Kidney (tissue), 14 donors: ENCODE results near the gene RABEP2. TPM values are rescaled to one million over a fixed set of nuclear protein-coding genes. Genes with fewer than 3 reads are reported as not detected.

Source experiments
- DNase-seq, 5 donors: peaks; one replicate each; pipeline ENCODE4 v3.0.0-alpha.2; 2013 to 2020
- FAIRE-seq: peaks from 2 replicates; lab custom pipeline; 2012; peaks lifted over from hg19 to GRCh38; lab: Jason Lieb, UNC
- H3K27ac ChIP-seq, 2 donors: one replicate each; pipeline ENCODE4 v1.7.0; 2013; ENCODE audit warnings: low read depth in 2 of 2, low read length in 2 of 2, inconsistent platforms in 1 of 2
- H3K27me3 ChIP-seq: one replicate; pipeline ENCODE4 v1.7.1; 2013; ENCODE audit warnings: low read length, inconsistent platforms; ENCODE audit not compliant: control insufficient read depth, insufficient read depth
- H3K36me3 ChIP-seq, 3 donors: one replicate each; pipeline versions ENCODE4 v1.7.0 to v1.7.1; 2013; ENCODE audit warnings: low read length in 3 of 3, control low read depth in 1 of 3, inconsistent platforms in 1 of 3; ENCODE audit not compliant: insufficient read depth in 3 of 3, control insufficient read depth in 2 of 3
- H3K4me1 ChIP-seq, 3 donors: one replicate each; pipeline versions ENCODE4 v1.7.0 to v1.7.1; 2013; ENCODE audit warnings: low read length in 3 of 3, inconsistent platforms in 1 of 3, low read depth in 1 of 3; ENCODE audit not compliant: control insufficient read depth in 2 of 3, insufficient read depth in 2 of 3
- H3K4me3 ChIP-seq, 3 donors: one replicate each; pipeline versions ENCODE4 v1.7.0 to v1.8.1; 2013; ENCODE audit warnings: low read length in 3 of 3, control low read depth in 1 of 3, inconsistent platforms in 1 of 3
- H3K9ac ChIP-seq, 3 donors: one replicate each; pipeline versions ENCODE4 v1.7.0 to v1.7.1; 2013; ENCODE audit warnings: low read length in 3 of 3, control low read depth in 1 of 3, inconsistent platforms in 1 of 3
- H3K9me3 ChIP-seq, 3 donors: one replicate each; pipeline versions ENCODE4 v1.7.0 to v1.7.1; 2013; ENCODE audit warnings: low read length in 3 of 3, control low read depth in 1 of 3, inconsistent platforms in 1 of 3; ENCODE audit not compliant: control insufficient read depth in 2 of 3, insufficient read depth in 1 of 3
- CTCF ChIP-seq: IDR thresholded peaks from 3 replicates; pipeline ENCODE4 v1.5.1; 2012; ENCODE audit warnings: mild to moderate bottlenecking, moderate library complexity, borderline replicate concordance; ENCODE audit not compliant: insufficient read depth; ENCODE audit errors: extremely low read depth
- intact Hi-C: fragments of 100-400 bp; cut with DNase I; formaldehyde crosslinking; loops from one replicate; pipeline ENCODE4 v1.11.1; 2022
- polyA plus RNA-seq: library from polyadenylated mRNA; stranded (reverse); fragments of 350-450 nt; fragmentation: Illumina TruSeq; extraction: RNeasy Lipid Tissue Mini Kit (QIAGEN cat#74804); gene quantifications from one replicate; pipeline ENCODE4 v1.2.3, GENCODE V29; 2014; ENCODE audit warnings: low read depth, low replicate concordance; ENCODE audit not compliant: insufficient read depth
- total RNA-seq: library from RNA; stranded (reverse); fragmentation: NEBNext Ultra II Directional; extraction: Animal tissue kit (Norgen Biotek cat#: 25700); gene quantifications from one replicate; pipeline ENCODE4 v1.2.1, GENCODE V29; 2021
- donor health status: control.
- donor health status: control.
- donor health status: control.
- donor health status: control.
- donor health status: control.
- donor health status: DM: yes; HTN: yes; CAD: no.
- donor health status: Normal renal cell carcinoma (clear cell type).

Gene RABEP2
- total and polyA plus RNA-seq, 2 donors from 2014 or later = 21.0 to 30.1 TPM

GRCh38 chr16:28925386-28926228 lies 569 bp upstream of the RABEP2 start:
- Histone ChIP-seq H3K9ac (peak overlapping the region; percentile 70 to 85 (median 84)), H3K4me3 (peak overlapping the region; percentile 87 to 92 (median 91)), H3K27ac (peak overlapping the region; percentile 95 to 96), H3K36me3 (no peaks in the 10 kb centered on the region), H3K9me3 (no peaks in the 10 kb centered on the region), H3K27me3 (no peaks in the 10 kb centered on the region), H3K4me1 (peaks cover 3 to 10% (median 5%) of the 10 kb centered on the region in 3 donors)
- FAIRE-seq (no peak), DNase-seq (peak in 4 of 5 donors; percentile 84 to 95 (median 92))
- intact Hi-C loops = no loop called here
- TF ChIP-seq CTCF = no peak

- TF ChIP-seq CTCF = no peak
- no peak for DNase-seq
- Histone ChIP-seq H3K9ac (peak overlapping the region in 1 of 3 donors; percentile 26), H3K9me3 (no peaks in the 10 kb centered on the region), H3K4me1 (peaks cover 3 to 10% (median 5%) of the 10 kb centered on the region in 3 donors), H3K4me3 (peak overlapping the region; percentile 34 to 91 (median 56)), H3K27ac (peak overlapping the region; percentile 95 to 96), H3K36me3 (peaks cover 0 to 3% (median 0%) of the 10 kb centered on the region in 3 donors), H3K27me3 (no peaks in the 10 kb centered on the region)
- FAIRE-seq = no peak
- intact Hi-C loops = no loop called here
Observed at GRCh38 chr16:28924399-28924761, 658 bp downstream of the RABEP2 start.

GRCh38 chr16:28923652-28924398 lies 1.2 kb downstream of the RABEP2 start:
- DNase-seq (peak in 1 of 5 donors; percentile 22), FAIRE-seq (no peak)
- Histone ChIP-seq H3K9me3 (no peaks in the 10 kb centered on the region), H3K9ac (peak overlapping the region in 1 of 3 donors; percentile 26), H3K27me3 (no peaks in the 10 kb centered on the region), H3K4me3 (peak overlapping the region; percentile 34 to 91 (median 56)), H3K36me3 (peaks cover 0 to 8% (median 3%) of the 10 kb centered on the region in 3 donors), H3K4me1 (peaks cover 3 to 10% (median 5%) of the 10 kb centered on the region in 3 donors), H3K27ac (peak overlapping the region; percentile 32 to 95)
- TF ChIP-seq CTCF = no peak
- intact Hi-C loops = no loop called here
